GM20431 (cell line): ENCODE results near the gene HDAC4.

Source experiments
- in situ Hi-C: fragments of 300-500 bp; cut with MseI, MboI; formaldehyde crosslinking; loops from one replicate; pipeline ENCODE4 v1.15.0; 2020; ENCODE audit warnings: low sequenced_read_pairs; ENCODE audit not compliant: unreplicated experiment

The HDAC4 gene

GRCh38 chr2:239300871-239301735 lies 99.7 kb downstream of the HDAC4 start:
- in situ Hi-C loops, result no loop called here

GRCh38 chr2:239300242-239300641 lies 100.6 kb downstream of the HDAC4 start:
- in situ Hi-C loops, result no loop called here

- in situ Hi-C loops, result no loop called here
Measured at GRCh38 chr2:239299218-239299939, 101.4 kb downstream of the HDAC4 start.

- in situ Hi-C loops, result no loop called here
Measured at GRCh38 chr2:239298116-239298804, 102.6 kb downstream of the HDAC4 start.

GRCh38 chr2:239297142-239298004 lies 103.4 kb downstream of the HDAC4 start:
- in situ Hi-C loops, result no loop called here

- in situ Hi-C loops, result no loop called here
Measured at GRCh38 chr2:239296020-239296932, 104.5 kb downstream of the HDAC4 start.

GRCh38 chr2:239295377-239296019 lies 105.3 kb downstream of the HDAC4 start:
- in situ Hi-C loops, result no loop called here

GRCh38 chr2:239294571-239295054 lies 106.2 kb downstream of the HDAC4 start:
- in situ Hi-C loops, result no loop called here

GRCh38 chr2:239293775-239294430 lies 106.9 kb downstream of the HDAC4 start:
- in situ Hi-C loops, result no loop called here

- in situ Hi-C loops, result no loop called here
Measured at GRCh38 chr2:239292959-239293774, 107.7 kb downstream of the HDAC4 start.

GRCh38 chr2:239292531-239292930 lies 108.3 kb downstream of the HDAC4 start:
- in situ Hi-C loops, result no loop called here

GRCh38 chr2:239291475-239292350 lies 109.1 kb downstream of the HDAC4 start:
- in situ Hi-C loops, result no loop called here

GRCh38 chr2:239290618-239291474 lies 110.0 kb downstream of the HDAC4 start:
- in situ Hi-C loops, result no loop called here

- in situ Hi-C loops, result no loop called here
Measured at GRCh38 chr2:239289545-239289944, 111.3 kb downstream of the HDAC4 start.

- in situ Hi-C loops, result no loop called here
Measured at GRCh38 chr2:239288951-239289511, 111.8 kb downstream of the HDAC4 start.
